Right kidney (tissue), 1 donor: ENCODE data around the gene DGKG.

Experiments
- DNase-seq: peaks from one replicate; pipeline ENCODE4 v3.0.0-alpha.2; 2016

The DGKG gene

DNA sequence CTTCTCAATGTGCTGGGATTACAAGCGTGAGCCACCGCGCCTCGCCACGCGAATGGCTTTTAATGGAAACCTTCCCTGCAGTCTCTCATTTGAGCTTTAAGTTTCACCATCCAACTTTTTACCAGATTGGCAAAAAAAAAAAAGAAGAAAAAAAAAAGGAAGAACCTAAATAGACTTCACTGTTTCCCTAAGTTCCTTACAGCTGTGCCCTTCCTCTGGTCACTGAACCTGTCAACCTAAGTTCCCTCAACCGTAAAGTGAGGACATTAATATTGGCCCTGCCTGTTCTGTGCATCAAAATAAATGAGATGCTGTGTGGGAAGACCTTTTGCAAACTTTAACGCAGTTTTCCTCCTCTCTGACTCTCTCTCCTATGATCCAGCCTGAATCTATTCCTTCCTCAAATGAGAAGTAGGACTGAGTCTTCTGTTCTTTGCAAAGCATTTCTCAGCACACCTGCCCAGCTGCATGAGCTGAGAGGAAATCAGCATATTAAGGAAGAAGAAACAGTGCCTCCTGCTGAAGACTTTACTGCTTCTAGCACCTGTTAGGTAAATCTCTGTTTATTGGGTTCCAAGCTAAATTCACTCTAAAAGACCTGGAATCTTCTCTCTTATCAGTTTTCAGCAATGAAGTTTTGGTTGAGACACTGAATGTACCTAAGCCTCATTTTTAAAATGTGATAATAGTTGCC lies 153.6 kb downstream of the DGKG start:
- DNase-seq, result no peak

GRCh38 chr3:186207515-186207914 lies 154.5 kb downstream of the DGKG start:
- no peak for DNase-seq

DNA sequence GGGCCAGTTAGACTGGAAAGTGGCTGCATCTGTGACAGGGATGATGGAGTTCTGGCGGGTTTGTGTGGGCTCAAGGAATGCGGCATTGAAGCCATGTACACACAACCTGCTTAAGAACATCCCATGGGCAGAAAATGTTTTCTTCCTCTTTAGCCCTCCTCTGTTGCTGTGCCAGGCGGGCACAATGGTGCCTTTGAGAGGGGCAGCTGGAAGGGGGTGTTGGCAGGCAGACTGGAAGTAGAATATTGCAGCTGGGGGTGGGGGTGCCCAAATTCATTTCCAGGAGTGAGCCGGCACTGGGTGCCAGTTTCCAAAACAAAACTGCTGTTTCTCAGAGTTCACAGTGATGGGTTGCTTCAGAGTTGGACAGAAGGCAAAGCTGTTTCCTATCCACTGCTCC lies 161.3 kb downstream of the DGKG start:
- no peak for DNase-seq

GRCh38 chr3:186198442-186198841 lies 163.6 kb downstream of the DGKG start:
- no peak for DNase-seq

DNA sequence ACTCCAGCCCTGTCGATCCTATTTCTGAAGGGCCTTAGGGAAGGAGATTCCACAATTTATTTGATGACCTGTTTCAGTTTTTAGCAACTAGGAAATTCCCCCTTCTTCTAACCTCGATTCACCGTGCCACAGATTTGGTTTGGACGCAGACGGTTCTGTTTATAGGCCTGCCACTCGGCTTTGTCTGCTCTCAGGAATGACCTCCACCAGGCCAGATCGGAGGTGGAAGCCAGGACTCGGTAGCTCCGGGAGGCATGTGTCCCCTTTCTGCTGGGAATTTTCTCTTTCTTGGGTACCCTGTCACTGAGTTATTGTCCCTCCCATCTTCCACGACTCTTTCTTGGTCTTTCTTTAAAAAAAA lies 167.6 kb downstream of the DGKG start:
- DNase-seq, result no peak

DNA sequence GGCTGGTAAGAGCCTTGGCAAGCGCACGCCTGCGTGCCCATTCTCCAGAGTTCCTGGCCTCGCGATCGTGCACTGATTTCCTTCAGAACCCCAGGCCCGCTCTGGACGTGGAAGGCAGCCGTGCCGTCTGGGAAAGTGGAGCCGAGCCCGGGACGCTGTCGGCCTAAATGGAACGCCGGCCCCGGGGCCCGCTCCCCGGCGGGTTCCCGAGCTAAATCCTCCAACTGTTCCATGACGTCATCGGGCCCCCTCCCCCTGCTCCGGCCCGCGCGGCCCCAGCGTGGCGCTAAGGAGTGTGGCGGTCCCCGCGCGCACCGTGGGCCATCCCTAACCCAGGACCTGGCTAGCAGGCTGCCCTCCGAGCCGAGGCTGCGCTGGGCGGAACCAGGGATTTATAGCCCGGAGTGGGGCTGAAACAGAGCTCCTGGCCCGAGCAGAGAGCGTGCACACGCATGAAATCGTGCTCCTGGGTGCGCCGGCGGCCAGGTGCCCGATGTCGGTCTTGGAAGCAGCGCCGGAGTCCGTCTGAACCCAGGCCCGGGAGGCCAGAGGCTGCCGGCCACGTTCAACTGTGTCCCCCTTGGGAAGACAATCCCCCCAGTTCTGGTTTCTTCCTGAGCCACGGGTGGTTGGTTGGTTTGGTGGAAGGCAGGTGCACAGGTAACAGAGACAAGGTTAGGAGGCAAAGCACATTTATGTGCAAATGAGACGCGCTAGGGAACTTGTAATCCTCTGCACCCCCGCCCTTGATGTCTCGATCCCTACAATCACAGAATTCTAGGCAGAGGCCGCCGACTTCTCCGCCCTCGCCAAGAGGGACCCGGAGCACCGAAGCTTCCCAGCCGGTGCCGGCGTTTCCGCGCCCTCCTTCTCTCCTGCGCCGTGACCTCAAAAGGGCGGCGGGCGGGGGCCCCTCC lies 168.2 kb downstream of the DGKG start:
- DNase-seq, result peak; percentile 84

GRCh38 chr3:186192823-186193222 lies 169.2 kb downstream of the DGKG start:
- DNase-seq, result no peak

- DNase-seq, result no peak
Measured at GRCh38 chr3:186189492-186189891, 172.5 kb downstream of the DGKG start.

DNA sequence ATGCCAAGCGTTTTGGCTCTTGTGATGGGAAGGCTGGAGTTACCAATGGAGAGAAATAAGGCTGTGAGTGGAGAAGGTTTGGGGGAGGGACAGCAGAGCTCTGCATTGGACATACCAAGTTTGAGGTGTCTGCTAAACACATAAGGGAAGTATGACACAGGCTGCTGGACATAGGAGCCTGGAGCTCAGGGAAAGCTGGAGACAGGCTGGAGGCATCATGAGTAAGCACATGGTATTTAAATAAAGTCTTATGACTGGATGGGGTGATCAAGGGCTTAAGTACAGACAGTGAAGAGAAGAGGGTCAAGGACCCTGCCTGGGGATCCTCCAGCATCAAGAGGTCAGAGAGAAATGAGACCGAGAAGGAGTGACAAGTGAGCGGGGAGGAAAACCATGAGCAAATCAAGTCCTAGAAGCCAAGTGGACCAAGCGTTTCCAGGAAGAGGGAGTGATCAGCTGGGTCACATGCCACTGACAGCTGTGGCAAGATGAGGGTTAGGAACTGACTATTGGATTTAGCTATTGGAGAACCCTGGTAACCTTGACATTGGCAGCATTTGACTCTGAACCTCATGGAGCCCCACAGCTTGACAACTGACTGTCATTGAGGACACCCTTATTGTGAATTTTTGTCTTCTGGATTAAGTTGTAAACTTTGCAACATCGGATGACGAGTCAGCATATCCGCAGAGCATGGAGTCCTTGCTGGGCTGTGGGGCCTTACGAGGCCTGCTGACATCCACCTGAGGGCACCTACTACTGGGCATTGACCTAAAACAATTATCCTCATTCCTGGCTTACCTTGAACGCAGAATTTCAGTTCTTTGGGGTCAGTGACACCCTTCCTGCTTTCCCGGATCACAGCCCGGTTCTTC lies 174.4 kb downstream of the DGKG start:
- no peak for DNase-seq

DNA sequence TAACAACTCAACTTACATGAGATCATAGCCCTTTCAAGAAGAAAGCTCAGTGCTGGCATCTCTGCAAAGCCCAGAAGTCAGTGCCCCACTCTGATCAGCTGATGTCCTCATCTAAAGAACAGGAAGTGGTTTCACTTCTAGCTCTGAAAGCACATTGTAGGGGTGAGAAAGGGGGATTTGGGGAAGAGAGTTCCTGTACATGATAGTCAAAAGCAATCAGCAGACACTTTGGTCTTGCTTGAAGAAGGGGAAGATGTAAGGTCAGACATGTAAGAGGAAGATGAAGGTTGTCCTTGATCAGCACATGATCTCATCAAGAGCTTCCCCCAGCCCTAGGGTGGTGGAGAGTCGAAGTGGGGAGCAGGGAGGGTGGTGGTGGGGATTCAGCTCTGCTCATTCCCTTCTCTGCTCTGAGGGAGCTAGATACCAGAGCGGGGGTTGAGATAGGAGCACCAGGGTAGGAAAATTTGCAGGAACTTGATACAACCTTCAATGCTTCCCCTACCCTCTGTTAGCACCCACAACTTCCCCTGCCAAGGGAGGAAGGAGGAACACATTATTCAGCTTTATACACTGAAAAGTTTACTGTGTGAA lies 176.7 kb downstream of the DGKG start:
- DNase-seq, result no peak

GRCh38 chr3:186184021-186184420 lies 178.0 kb downstream of the DGKG start:
- DNase-seq, result no peak

DNA sequence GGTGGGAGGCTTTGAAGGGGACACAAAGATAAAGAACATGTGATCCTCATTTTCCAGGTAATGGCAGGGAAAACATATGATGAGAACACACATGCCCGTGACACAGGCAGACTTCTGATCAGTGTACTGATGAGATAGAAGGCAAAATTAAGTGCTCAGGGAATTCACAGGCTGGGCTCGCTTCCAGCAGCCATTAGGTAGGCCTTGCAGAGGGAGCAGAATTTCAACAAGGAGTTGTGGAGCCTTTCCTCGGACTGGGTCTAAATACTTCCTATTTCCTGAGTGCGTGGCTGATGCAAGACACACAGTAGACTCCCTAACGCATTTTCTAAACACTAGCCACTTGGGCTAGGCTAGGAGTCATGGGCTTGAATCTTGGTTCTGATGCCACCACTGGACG lies 179.2 kb downstream of the DGKG start:
- DNase-seq, result no peak

- no peak for DNase-seq
Measured at GRCh38 chr3:186181901-186182300, 180.1 kb downstream of the DGKG start.

GRCh38 chr3:186180891-186181481 lies 181.0 kb downstream of the DGKG start:
- no peak for DNase-seq

GRCh38 chr3:186180151-186180550 lies 181.9 kb downstream of the DGKG start:
- no peak for DNase-seq

- no peak for DNase-seq
Measured at GRCh38 chr3:186178412-186178811, 183.6 kb downstream of the DGKG start.

DNA sequence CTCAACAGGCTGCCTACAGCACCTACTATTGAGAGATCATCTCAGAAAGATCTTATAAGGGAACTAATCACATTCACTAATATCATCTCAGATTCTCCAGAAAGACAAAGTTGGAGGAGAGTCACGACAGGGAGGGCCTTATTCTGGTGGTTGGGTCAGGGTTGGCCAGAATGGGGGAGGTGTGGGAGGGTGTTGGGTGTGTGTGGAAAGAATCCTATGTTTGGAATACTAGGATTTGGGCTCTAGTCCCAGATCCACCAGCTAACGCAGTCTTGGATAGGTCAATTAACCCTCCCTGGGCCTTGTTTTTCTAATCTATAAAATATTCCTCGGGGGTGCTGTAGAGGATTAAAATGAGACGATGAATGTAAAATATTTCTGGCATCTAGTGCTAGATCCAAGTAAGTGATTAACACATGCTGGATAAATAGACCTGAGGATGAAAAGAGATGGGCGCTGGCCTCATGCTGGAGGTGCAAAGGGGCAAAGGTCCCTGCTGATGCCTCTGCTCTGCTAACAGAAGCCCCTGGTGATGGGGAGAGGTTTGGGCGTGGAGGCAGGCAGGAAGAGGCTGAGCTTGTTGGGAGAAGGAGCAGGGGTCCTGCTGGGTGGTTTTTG lies 185.6 kb downstream of the DGKG start:
- no peak for DNase-seq

DNA sequence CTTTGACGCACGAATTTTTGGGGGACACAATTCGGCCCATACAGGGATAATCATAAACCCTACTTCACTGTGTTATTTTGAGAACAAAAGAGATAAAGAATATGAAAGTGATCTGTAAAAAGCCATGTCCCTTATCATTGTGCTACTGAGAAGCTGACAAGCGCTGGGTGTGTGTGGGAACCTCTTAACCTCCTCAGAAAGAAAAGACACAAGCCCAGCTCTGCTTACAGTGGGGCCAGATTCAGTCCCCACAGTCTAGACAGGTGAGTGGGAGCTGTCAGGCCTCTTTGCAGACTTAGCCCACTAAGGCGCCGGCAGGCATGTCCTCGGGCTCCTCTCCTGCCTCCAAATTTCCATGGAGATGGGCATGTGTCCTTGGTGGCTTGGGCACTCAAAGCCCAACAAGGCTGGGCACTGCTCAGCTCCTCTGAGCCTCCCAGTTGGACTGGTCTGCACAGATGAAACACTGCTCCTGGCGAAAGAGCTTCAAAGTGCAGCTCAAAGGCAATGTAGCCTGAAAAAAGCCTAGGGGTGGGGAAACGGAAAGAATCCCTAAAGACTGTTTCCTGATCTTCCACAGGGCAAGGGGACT lies 188.7 kb downstream of the DGKG start:
- no peak for DNase-seq

DNA sequence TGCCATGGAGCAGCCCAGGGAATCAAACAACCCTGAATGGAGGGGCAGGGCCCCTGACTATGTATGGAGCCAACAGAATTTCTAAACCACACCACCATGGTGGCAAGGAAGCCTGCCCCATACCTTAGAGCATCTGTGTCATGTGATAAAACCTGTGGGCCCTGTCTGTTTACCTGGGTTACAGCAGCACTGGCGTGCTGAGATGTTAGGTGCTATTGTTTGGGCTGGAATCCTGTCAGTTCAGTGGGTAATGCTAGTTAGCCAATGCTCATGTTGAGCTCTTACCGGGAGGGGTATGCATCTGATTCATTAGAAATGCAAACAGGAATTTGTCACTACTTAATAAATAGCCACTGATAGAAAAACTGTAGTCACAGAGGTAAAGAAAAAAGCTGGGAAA lies 189.7 kb downstream of the DGKG start:
- DNase-seq, result no peak

DNA sequence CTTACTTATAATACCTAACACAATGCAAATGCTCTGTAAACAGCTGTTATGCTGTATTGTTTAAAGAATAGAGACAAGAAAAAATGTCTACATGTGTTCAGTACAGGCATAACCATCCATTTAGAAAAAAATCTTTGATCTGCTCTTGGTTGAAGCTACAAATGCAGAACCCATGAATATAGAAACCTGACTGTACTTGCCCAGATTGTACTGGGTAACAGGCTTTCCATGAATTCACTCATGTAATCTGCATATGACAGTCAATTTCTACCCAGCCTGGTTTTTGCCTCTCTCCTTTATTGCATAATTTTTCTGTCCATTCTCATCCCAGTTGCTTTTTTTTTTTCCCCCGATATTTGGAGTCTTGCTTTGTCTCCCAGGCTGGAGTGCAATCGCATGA lies 190.5 kb downstream of the DGKG start:
- no peak for DNase-seq

GRCh38 chr3:186170516-186170915 lies 191.5 kb downstream of the DGKG start:
- no peak for DNase-seq
